ENCODE results near the gene PDLIM4.

Gene PDLIM4

DNA sequence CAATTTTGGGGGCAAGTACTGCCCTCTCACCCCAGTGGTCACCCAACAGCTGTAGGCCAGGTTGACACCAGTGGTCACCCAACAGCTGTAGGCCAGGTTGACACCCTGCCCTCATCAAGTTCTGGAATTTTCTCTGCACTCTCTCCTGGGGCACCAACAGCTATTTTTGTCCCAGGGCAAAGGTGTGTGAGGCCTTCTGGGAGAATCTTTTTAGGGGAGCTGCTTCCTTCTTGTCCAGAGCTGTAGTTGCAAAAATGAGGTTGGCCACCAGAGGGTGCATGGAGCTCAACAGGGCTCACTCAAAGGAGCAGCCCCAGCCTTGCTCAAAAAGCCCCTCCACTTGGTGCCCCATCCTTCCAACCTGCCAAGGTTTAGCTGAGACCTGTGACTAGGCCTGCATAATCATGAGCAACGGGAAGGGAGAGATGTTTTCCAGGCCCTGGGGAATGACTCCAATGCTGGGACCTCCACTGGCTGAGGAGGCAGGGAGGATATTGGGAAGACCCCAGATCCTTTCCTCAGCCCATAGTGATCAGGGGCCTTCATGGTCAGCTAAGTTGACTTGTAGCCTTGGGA lies 19.2 kb upstream of the PDLIM4 start:
- no peak for DNase-seq (ENCODE audit: extremely low read depth, low read depth)
- H3K4me3 ChIP-seq (replicated peaks; ENCODE audit: low read depth, low read length) = no peak overlapping the region
- TF ChIP-seq CTCF (IDR thresholded peaks at IDR 0.05; ENCODE audit: low read depth, low read length, missing control alignments) = peak; percentile 84

- TF ChIP-seq CTCF (IDR thresholded peaks at IDR 0.05; ENCODE audit: low read depth, low read length, missing control alignments) = no peak
- DNase-seq (ENCODE audit: extremely low read depth, low read depth) = no peak
- no peak overlapping the region for H3K4me3 ChIP-seq (replicated peaks; ENCODE audit: low read depth, low read length)
Measured at GRCh38 chr5:132238901-132239500, 18.5 kb upstream of the PDLIM4 start.

- no peak overlapping the region for H3K4me3 ChIP-seq (replicated peaks; ENCODE audit: low read depth, low read length)
- TF ChIP-seq CTCF (IDR thresholded peaks at IDR 0.05; ENCODE audit: low read depth, low read length, missing control alignments) = no peak
- DNase-seq (ENCODE audit: extremely low read depth, low read depth) = no peak
Measured at GRCh38 chr5:132239776-132240175, 17.7 kb upstream of the PDLIM4 start.

DNA sequence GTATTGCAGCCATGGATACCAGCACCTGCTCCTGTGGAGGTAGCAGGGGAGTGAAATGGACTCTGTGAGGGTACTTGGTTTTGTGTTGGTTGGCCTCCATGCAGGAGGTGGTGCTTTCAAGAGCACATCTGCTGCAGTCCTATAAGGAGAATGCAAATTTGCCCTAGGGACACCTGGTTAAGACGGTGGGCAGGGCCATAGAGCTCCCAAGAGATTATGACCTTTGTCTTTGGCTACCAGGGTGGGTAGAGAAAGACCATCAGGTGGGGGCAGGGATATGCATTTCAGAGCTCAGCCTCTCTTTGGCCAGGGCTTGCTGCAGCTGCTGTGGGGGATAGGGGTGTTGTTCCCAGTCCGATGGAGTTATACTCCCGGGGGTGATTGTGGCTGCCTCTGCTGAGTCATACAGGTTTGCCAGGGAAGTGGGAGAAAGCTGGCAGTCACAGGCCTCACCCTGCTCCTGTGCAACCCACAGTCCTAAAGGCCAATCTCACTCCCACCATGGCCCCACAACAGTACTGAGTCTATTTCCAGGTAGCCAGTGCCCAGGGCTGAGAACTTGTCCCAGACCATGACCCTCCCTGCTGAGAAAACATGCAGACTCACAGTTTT lies 14.0 kb upstream of the PDLIM4 start:
- no peak for TF ChIP-seq CTCF (IDR thresholded peaks at IDR 0.05; ENCODE audit: low read depth, low read length, missing control alignments)
- no peak overlapping the region for H3K4me3 ChIP-seq (replicated peaks; ENCODE audit: low read depth, low read length)
- DNase-seq (ENCODE audit: extremely low read depth, low read depth) = no peak

- no peak for DNase-seq (ENCODE audit: extremely low read depth, low read depth)
- no peak for TF ChIP-seq CTCF (IDR thresholded peaks at IDR 0.05; ENCODE audit: low read depth, low read length, missing control alignments)
- no peak overlapping the region for H3K4me3 ChIP-seq (replicated peaks; ENCODE audit: low read depth, low read length)
Measured at GRCh38 chr5:132245593-132245992, 11.9 kb upstream of the PDLIM4 start.

DNA sequence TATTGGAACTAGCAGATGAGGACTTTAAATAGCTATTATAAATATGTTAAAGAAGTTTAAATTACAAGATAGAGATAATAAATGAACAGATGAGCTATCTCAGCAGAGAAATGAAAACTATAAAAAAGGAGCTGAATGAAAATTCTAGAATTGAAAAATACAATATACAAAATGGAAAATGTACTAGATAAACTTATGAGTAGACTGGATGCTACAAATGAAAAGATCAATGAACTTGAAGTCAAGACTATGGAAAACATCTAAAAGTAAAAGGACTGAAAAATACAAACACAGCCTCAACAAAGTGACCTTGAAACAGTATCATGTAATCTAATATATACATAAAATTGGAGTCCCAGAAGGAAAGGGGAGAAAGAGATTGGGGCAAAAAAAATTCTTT lies 10.7 kb upstream of the PDLIM4 start:
- H3K4me3 ChIP-seq (replicated peaks; ENCODE audit: low read depth, low read length) = no peak overlapping the region
- TF ChIP-seq CTCF (IDR thresholded peaks at IDR 0.05; ENCODE audit: low read depth, low read length, missing control alignments) = no peak
- no peak for DNase-seq (ENCODE audit: extremely low read depth, low read depth)

Measured in HFF-Myc (cell line).